DND-41 (cell line): ENCODE measurements around the gene VPS11.

Experiments
- EZH2 ChIP-seq: IDR thresholded peaks from 3 replicates; pipeline ENCODE4 v1.6.1; 2012; ENCODE audit warnings: borderline replicate concordance, low read depth, mild to moderate bottlenecking, moderate library complexity, low read length, inconsistent platforms; ENCODE audit not compliant: severe bottlenecking
- TF ChIP-seq, protein P1 (sequence below): IDR thresholded peaks from 2 replicates; pipeline ENCODE4 v1.5.1; 2012; ENCODE audit warnings: borderline replicate concordance, low read length, moderate library complexity, mild to moderate bottlenecking; ENCODE audit not compliant: poor library complexity, severe bottlenecking; ENCODE audit errors: extremely low read depth

DNA sequence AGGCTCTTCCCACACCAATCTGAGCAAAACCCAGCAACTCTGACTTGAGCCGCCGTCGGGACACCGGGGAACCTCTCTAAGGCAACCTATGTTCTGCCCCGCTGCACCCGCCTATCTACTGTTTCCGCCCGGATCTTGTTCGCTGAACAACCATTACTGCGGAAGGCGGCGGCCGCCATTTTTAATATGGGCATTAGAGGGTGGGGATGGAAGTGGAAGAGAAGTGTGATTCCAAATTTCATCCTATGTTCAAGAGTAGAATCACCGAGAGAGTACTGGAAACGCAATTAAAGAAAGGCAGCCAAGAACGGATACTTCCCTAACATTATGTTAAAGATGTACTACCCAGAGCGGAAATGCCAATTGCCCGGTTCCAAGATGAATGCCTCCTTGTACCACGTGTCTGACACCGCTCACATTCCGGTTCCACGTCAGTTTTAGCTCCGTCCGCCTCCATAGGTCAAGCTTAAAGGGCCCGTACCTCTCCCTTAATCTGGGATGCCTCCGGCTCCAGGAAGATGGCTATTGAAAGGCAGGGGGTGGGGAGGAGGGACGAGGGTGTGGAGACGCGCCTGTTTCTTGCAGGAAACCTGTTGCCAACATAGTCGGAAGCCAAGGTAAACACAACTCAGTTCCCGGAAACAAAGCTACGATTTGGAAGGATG is 34.3 kb downstream of the VPS11 start, which contains the start of gene DPAGT1:
- TF ChIP-seq, protein P1, sequence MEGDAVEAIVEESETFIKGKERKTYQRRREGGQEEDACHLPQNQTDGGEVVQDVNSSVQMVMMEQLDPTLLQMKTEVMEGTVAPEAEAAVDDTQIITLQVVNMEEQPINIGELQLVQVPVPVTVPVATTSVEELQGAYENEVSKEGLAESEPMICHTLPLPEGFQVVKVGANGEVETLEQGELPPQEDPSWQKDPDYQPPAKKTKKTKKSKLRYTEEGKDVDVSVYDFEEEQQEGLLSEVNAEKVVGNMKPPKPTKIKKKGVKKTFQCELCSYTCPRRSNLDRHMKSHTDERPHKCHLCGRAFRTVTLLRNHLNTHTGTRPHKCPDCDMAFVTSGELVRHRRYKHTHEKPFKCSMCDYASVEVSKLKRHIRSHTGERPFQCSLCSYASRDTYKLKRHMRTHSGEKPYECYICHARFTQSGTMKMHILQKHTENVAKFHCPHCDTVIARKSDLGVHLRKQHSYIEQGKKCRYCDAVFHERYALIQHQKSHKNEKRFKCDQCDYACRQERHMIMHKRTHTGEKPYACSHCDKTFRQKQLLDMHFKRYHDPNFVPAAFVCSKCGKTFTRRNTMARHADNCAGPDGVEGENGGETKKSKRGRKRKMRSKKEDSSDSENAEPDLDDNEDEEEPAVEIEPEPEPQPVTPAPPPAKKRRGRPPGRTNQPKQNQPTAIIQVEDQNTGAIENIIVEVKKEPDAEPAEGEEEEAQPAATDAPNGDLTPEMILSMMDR, result no peak
- no peak for TF ChIP-seq EZH2
